Adrenal gland (tissue), 12 donors: ENCODE data around the gene TYK2. TPM values are rescaled to one million over a fixed set of nuclear protein-coding genes. Genes with fewer than 3 reads are reported as not detected.
A peak's percentile ranks its signal among the peaks of the same experiment; 100 is the strongest.

Experiments
- DNase-seq, 7 donors: peaks; one replicate each; pipeline ENCODE4 v3.0.0-alpha.2; 2019 to 2020
- H3K27ac ChIP-seq, 5 donors: fragments of 200-600 bp; sonication (generic) in 4 of 5; 1 replicate in 3 of 5; 2 replicates in 2 of 5; pipeline versions ENCODE4 v1.5.1 to v1.8.0; 2016 to 2020; ENCODE audit warnings: mild to moderate bottlenecking in 1 of 5
- H3K27me3 ChIP-seq: fragments of 200-600 bp; 2 replicates; pipeline ENCODE4 v1.8.0; 2021
- H3K36me3 ChIP-seq, 2 donors: fragments of 200-600 bp; replicated peaks in 1 of 2; 1 replicate in 1 of 2; 2 replicates in 1 of 2; pipeline versions ENCODE4 v1.5.1 to v1.8.0; 2018 to 2022
- H3K4me1 ChIP-seq, 2 donors: fragments of 200-600 bp; replicated peaks in 1 of 2; 1 replicate in 1 of 2; 2 replicates in 1 of 2; pipeline versions ENCODE4 v1.5.1 to v1.8.0; 2018 to 2021
- H3K4me3 ChIP-seq, 4 donors: fragments of 200-600 bp; sonication (generic) in 3 of 4; one replicate each; pipeline ENCODE4 v1.5.1; 2016 to 2018
- H3K9me3 ChIP-seq, 3 donors: fragments of 200-600 bp; sonication (generic) in 1 of 3; replicated peaks in 1 of 3; 1 replicate in 2 of 3; 2 replicates in 1 of 3; pipeline versions ENCODE4 v1.5.1 to v1.8.0; 2016 to 2021
- POLR2A ChIP-seq, 2 donors: fragments of 450-650 bp; IDR thresholded peaks; one replicate each; pipeline ENCODE4 v1.6.1; 2017; ENCODE audit warnings: antibody characterized with exemption in 2 of 2, mild to moderate bottlenecking in 2 of 2, moderate library complexity in 1 of 2
- WGBS, 4 donors: extraction: QIAGEN DNeasy Blood & Tissue Kit in 2 of 4; methylation state at CpG; one replicate each; pipeline versions ENCODE4 v1.1.5 to v1.1.7; 2013 to 2017; 5-methylcytosine and 5-hydroxymethylcytosine counted together
- intact Hi-C, 2 donors: fragments of 100-400 bp; cut with DNase I; formaldehyde crosslinking; loops; one replicate each; pipeline versions ENCODE4 v1.14.1 to v1.15.0; 2022 to 2023
- polyA plus RNA-seq, 3 donors: library from polyadenylated mRNA; stranded (reverse); fragments of 200-250 nt in 2 of 3; fragments of 350-450 nt in 1 of 3; fragmentation: Illumina TruSeq in 1 of 3; extraction: RNeasy Lipid Tissue Mini Kit (QIAGEN cat#74804) in 1 of 3; gene quantifications; one replicate each; pipeline ENCODE4 v1.2.3, GENCODE V29; 2013 to 2014
- total RNA-seq, 9 donors: library from RNA; depleted of rRNA in 4 of 9; stranded (reverse); fragments of >200 nt in 4 of 9; fragments of 120-200 nt in 1 of 9; fragmentation: NEBNext Ultra II Directional in 1 of 9; extraction: Animal tissue kit (Norgen Biotek cat#: 25700) in 1 of 9; gene quantifications; one replicate each; pipeline versions ENCODE4 v1.1.0 to v1.2.4, GENCODE V29; 2013 to 2023
- TF ChIP-seq, protein P1 (sequence below), 6 experiments: fragments of 450-650 bp in 4 of 6; fragments of 200-600 bp in 2 of 6; sonication (generic) in 1 of 6; IDR thresholded peaks; 1 replicate in 5 of 6; 2 replicates in 1 of 6; pipeline versions ENCODE4 v1.5.1 to v1.8.0; 2016 to 2021; ENCODE audit warnings: antibody characterized with exemption in 6 of 6, mild to moderate bottlenecking in 2 of 6, moderate library complexity in 1 of 6
- donor health status: healthy with polysubstance abuse.
- donor health status: Bipolar disorder and iron deficiency.
- donor health status: DM: yes; HTN: yes; CAD: no.
- donor health status: DM: no; HTN: no; CAD: no.
- donor health status: DM: no; HTN: no; CAD: no.
- donor health status: DM: yes; HTN: yes; CAD: no.

Gene TYK2
- total and polyA plus RNA-seq, 12 donors: 56.1 to 408 (median 104) TPM

DNA sequence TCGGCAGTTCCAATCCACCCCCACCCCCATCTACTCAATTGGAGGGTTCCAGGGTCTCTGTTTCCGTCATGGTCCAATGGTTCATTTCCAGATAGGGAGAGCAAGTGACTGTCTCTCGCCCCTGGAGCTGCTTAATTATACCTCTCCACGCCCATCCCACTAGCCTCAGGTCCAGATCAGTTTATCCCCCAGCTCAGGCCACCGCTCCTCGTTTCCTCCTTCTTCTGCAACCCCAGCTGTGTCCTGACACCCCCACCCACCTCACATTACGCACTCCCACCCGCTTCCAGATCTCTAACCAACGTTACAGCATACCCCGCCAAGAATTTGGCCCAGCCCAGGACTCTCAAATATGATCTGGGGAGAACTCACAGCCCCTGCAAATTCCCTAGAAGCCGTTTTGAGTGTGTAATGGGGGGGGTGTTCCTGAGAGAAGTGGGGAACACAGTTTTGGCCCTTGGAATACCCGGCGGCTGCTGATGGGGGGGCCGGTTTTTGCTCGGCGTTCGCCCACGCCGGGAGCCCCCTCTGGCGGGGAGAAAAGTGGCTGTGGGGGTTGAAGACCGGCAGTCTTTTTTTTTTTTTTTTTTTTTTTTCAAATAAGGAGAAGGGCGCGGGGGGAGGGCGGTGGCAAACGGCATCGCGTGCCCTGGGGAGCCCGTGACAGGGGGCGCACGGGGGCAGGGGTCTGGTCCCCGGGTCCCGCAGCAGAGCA, 38.3 kb upstream of the TYK2 start:
- H3K4me1 ChIP-seq: peaks cover 0 to 20% of the 10 kb centered on the region in 2 donors
- no peak overlapping the region for H3K4me3 ChIP-seq
- H3K9me3 ChIP-seq: no peaks in the 10 kb centered on the region
- H3K27ac ChIP-seq: no peak overlapping the region
- DNase-seq: no peak
- intact Hi-C loops: no loop called here
- no peak for TF ChIP-seq POLR2A (IDR thresholded peaks at IDR 0.05)
- TF ChIP-seq, protein P1, sequence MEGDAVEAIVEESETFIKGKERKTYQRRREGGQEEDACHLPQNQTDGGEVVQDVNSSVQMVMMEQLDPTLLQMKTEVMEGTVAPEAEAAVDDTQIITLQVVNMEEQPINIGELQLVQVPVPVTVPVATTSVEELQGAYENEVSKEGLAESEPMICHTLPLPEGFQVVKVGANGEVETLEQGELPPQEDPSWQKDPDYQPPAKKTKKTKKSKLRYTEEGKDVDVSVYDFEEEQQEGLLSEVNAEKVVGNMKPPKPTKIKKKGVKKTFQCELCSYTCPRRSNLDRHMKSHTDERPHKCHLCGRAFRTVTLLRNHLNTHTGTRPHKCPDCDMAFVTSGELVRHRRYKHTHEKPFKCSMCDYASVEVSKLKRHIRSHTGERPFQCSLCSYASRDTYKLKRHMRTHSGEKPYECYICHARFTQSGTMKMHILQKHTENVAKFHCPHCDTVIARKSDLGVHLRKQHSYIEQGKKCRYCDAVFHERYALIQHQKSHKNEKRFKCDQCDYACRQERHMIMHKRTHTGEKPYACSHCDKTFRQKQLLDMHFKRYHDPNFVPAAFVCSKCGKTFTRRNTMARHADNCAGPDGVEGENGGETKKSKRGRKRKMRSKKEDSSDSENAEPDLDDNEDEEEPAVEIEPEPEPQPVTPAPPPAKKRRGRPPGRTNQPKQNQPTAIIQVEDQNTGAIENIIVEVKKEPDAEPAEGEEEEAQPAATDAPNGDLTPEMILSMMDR (IDR thresholded peaks at IDR 0.05): no peak
- H3K36me3 ChIP-seq: no peaks in the 10 kb centered on the region
- H3K27me3 ChIP-seq: peaks cover 50% of the 10 kb centered on the region
- WGBS, 4 donors: 2 to 5% (median 4%) methylated on average over 21 to 32 of the region's 32 CpGs

DNA sequence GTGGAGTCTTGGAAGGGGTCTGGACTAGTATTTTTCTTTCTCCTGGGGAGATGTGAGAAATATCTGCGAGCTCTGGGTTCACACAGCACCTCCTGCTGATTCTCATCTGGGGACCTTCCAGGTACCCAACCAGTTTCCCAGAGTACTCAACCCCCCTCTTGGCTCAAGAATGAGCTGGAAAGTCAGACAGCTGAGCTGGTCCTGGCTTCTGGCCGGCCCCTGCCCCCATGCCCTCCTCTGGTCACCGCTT, 37.8 kb upstream of the TYK2 start:
- WGBS, 4 donors: 7 to 15% (median 11%) methylated on average over 2 to 3 of the region's 3 CpGs
- TF ChIP-seq POLR2A (IDR thresholded peaks at IDR 0.05): no peak
- TF ChIP-seq, protein P1 (IDR thresholded peaks at IDR 0.05): no peak
- intact Hi-C loops: no loop called here
- DNase-seq: no peak
- Histone ChIP-seq H3K27me3 (peaks cover 50% of the 10 kb centered on the region), H3K36me3 (no peaks in the 10 kb centered on the region), H3K4me1 (peaks cover 0 to 20% of the 10 kb centered on the region in 2 donors), H3K27ac (no peak overlapping the region), H3K4me3 (no peak overlapping the region), H3K9me3 (no peaks in the 10 kb centered on the region)

DNA sequence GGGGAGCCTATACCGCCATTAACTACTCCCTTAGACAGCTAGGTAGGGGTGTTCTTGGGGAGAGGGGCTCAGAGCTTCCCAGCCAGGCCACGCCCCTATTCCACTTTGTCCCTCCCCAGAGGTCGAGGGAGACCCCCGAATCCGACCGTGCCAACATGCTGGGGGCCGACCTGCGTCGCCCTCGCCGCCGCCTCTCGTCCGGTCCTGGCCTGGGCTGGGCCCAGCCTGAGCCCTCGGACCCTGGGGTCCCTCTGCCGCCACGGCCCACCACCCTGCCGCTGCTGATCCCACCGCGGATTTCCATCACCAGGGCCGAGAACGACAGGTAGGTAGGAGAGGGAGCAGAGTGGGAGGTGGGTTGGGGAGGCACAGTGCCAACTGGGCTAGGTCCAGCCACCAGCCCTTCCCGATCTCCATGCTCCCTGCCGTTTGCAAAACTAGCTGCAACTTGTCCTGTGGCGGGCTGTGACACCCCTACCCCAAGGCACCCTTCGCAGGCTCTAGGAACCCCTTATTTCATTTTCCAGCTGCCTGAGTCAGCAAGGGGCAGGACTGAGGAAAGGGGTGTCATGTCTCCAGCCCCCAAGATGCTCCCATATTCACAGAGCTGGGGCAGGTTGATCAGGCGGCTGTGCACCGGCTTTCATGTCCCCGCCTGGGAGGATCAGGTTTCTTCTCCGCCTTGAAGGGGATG, 37.3 kb upstream of the TYK2 start:
- TF ChIP-seq, protein P1 (IDR thresholded peaks at IDR 0.05): no peak
- no peak for TF ChIP-seq POLR2A (IDR thresholded peaks at IDR 0.05)
- WGBS, 4 donors: 8 to 28% (median 13%) methylated on average over 12 to 30 of the region's 30 CpGs
- H3K27me3 ChIP-seq: peaks cover 46% of the 10 kb centered on the region
- no peak for DNase-seq
- intact Hi-C loops: no loop called here
- no peaks in the 10 kb centered on the region for H3K9me3 ChIP-seq
- no peak overlapping the region for H3K27ac ChIP-seq
- no peaks in the 10 kb centered on the region for H3K36me3 ChIP-seq
- H3K4me3 ChIP-seq: no peak overlapping the region
- H3K4me1 ChIP-seq: peaks cover 0 to 20% of the 10 kb centered on the region in 2 donors

DNA sequence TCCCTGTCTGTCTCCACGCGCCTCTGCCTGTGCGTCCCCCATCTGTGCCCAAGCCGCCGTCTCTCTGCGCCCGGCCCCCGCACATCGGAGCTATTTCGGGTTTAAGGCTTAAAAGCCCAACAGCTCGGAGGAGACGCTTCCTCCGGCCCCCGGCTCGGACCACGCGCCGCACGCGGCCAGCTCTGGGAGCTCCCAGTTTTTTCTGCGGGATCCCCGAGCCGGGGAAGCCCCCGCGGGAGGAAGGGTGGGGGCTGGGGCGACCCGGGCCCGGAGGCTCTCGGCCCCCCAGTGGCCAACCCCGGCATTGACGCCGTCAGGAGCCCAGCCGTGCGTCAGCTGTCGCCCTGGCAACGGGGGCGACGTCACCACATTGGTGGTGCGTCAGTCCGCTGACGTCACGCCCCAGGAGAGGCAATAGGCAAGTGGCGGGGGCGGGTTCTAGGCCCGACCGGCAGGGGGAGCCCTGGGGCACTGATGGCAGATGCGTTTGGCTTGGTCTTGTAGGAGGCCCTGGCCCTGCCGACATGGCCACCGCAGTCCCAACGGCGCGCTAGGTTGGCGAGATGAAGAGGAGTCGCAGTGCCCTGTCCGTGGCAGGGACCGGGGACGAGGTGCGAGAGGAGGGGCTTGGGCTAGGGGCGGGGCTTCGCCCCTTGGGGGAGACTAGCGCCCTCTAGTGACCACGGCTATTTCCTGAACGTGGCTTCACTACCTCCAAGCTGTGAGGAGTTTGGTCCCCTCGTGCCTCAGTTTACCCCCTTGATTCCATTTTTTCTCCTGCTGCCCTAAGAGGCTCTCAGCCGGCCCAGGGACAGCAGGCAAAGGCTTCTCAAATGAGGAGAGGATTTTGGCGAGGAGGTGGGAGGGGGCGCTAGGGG, 36.2 kb upstream of the TYK2 start:
- TF ChIP-seq POLR2A (IDR thresholded peaks at IDR 0.05): no peak
- TF ChIP-seq, protein P1 (IDR thresholded peaks at IDR 0.05): peak; percentile 52 to 94 (median 89)
- no peaks in the 10 kb centered on the region for H3K36me3 ChIP-seq
- peaks cover 37% of the 10 kb centered on the region for H3K27me3 ChIP-seq
- intact Hi-C loops: no loop called here
- no peaks in the 10 kb centered on the region for H3K9me3 ChIP-seq
- peak overlapping the region in 3 of 5 donors; percentile 43 to 73 (median 54) for H3K27ac ChIP-seq
- DNase-seq: peak; percentile 86 to 94 (median 90)
- peak overlapping the region in 2 of 4 donors; percentile 36 to 53 for H3K4me3 ChIP-seq
- H3K4me1 ChIP-seq: peaks cover 0 to 20% of the 10 kb centered on the region in 2 donors
- WGBS, 4 donors: 2 to 8% (median 3%) methylated on average over 17 to 67 of the region's 67 CpGs
